Measurements from ENCODE around the gene AP3S2.

DNA sequence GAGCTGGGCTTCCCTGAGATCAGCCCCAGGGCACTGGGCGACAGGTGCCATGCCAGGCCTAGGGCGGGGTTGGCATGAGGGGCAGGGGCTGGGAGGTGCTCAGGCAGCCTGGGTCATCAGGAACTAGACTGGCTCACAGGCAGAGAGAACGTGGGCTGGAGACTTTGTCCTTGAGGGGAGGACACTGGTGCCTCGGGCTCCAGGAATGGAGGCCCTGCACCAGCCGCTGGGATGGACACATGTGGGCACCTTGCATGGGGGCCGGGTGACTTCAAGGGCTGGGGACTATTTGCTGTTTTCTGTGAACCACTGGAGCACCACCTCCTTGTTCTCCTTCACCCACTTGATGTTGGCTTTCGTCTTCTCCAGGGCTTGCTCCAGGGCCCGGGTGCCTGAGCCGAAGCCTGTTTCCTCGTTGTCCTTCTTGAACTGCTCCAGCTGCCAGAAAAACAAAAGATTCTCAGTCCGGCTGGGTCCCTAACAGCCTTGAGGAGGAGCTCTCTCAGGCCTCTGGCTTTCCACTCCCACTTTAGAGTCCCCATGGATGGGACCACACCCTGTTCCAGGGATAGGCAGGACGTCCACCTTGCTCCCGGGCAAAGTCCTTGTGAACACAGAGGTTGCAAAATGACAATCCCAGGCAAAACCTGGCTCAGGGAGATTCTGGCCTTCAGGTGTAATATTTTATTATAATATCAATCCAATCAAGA lies 108.6 kb downstream of the AP3S2 start:
- TF ChIP-seq, protein P1, sequence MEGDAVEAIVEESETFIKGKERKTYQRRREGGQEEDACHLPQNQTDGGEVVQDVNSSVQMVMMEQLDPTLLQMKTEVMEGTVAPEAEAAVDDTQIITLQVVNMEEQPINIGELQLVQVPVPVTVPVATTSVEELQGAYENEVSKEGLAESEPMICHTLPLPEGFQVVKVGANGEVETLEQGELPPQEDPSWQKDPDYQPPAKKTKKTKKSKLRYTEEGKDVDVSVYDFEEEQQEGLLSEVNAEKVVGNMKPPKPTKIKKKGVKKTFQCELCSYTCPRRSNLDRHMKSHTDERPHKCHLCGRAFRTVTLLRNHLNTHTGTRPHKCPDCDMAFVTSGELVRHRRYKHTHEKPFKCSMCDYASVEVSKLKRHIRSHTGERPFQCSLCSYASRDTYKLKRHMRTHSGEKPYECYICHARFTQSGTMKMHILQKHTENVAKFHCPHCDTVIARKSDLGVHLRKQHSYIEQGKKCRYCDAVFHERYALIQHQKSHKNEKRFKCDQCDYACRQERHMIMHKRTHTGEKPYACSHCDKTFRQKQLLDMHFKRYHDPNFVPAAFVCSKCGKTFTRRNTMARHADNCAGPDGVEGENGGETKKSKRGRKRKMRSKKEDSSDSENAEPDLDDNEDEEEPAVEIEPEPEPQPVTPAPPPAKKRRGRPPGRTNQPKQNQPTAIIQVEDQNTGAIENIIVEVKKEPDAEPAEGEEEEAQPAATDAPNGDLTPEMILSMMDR (IDR thresholded peaks at IDR 0.05): no peak
- no peak for TF ChIP-seq POLR2AphosphoS5 (IDR thresholded peaks at IDR 0.05; ENCODE audit: insufficient read depth in 1 of 2, low read depth in 1 of 2)

All from vagina (tissue), 2 donors.